IMR-90 (cell line): Measurements from ENCODE around the gene ZC3H7B. TPM values are rescaled to one million over a fixed set of nuclear protein-coding genes. Genes with fewer than 3 reads are reported as not detected.

ENCODE experiments used
- ATAC-seq: fragments of 200-7000 bp; cut with Tn5 transposase; 2 replicates; pipeline ENCODE4 v1.9.1; 2020; ENCODE audit warnings: low read depth, mild to moderate bottlenecking, moderate library complexity
- BruUV-seq: library from RNA; stranded (reverse); fragments of 400-500 nt; replicated peaks from 2 replicates; lab custom pipeline; 2021; lab: Mats Ljungman, UMichigan
- CTCF ChIA-PET: fragments of 300-600 bp; formaldehyde crosslinking; extraction: SDS; loops from one replicate; lab custom pipeline; 2021; ENCODE audit warnings: antibody characterized with exemption; lab: Yijun Ruan, JAX
- POLR2A ChIA-PET: fragments of 300-600 bp; sonication (Branson Sonifier 250); formaldehyde crosslinking; loops from one replicate; lab custom pipeline; 2022; ENCODE audit warnings: antibody characterized with exemption; ENCODE audit not compliant: unreplicated experiment; lab: Charles Lee
- DNase-seq: peaks from one replicate; pipeline ENCODE4 v3.0.0; 2013
- H2AFZ ChIP-seq: replicated peaks from 2 replicates; pipeline ENCODE3; 2013; ENCODE audit warnings: low read length, mild to moderate bottlenecking; ENCODE audit not compliant: poor library complexity
- H2AK5ac ChIP-seq: 2 replicates; pipeline ENCODE4 v1.6.1; 2013; ENCODE audit warnings: low read depth, low read length, inconsistent platforms
- H2AK9ac ChIP-seq: replicated peaks from 2 replicates; pipeline ENCODE3; 2013; ENCODE audit warnings: mild to moderate bottlenecking, low read depth, low read length, moderate library complexity; ENCODE audit not compliant: poor library complexity
- H2BK120ac ChIP-seq: 2 replicates; pipeline ENCODE4 v1.6.1; 2013; ENCODE audit warnings: low read depth, low read length, inconsistent platforms
- H2BK15ac ChIP-seq: 3 replicates; pipeline ENCODE4 v1.6.1; 2013; ENCODE audit warnings: low read depth, low read length, inconsistent platforms
- H2BK20ac ChIP-seq: 2 replicates; pipeline ENCODE4 v1.6.1; 2013; ENCODE audit warnings: low read depth, mild to moderate bottlenecking, inconsistent platforms, low read length, moderate library complexity
- H2BK5ac ChIP-seq: 2 replicates; pipeline ENCODE4 v1.6.1; 2013; ENCODE audit warnings: mild to moderate bottlenecking, low read depth, low read length, inconsistent platforms; ENCODE audit not compliant: poor library complexity, severe bottlenecking
- H3K14ac ChIP-seq: replicated peaks from 2 replicates; pipeline ENCODE4 v1.6.1; 2013; ENCODE audit warnings: low read depth, low read length, inconsistent platforms
- H3K18ac ChIP-seq: 2 replicates; pipeline ENCODE4 v1.6.1; 2013; ENCODE audit warnings: low read depth, low read length, control low read depth
- H3K23ac ChIP-seq: 2 replicates; pipeline ENCODE4 v1.6.1; 2013; ENCODE audit warnings: low read depth, low read length, inconsistent platforms
- H3K27ac ChIP-seq: 2 replicates; pipeline ENCODE4 v1.5.1; 2013; ENCODE audit warnings: mild to moderate bottlenecking, control low read depth, low read length; ENCODE audit not compliant: insufficient read depth
- H3K27me3 ChIP-seq: 2 replicates; pipeline ENCODE4 v1.6.1; 2013; ENCODE audit warnings: low read length; ENCODE audit not compliant: control insufficient read depth, insufficient read depth
- H3K36me3 ChIP-seq: 2 replicates; pipeline ENCODE4 v1.6.1; 2013; ENCODE audit warnings: low read length, mixed read lengths; ENCODE audit not compliant: control insufficient read depth, insufficient read depth
- H3K4ac ChIP-seq: 2 replicates; pipeline ENCODE4 v1.6.1; 2013; ENCODE audit warnings: low read depth, low read length, inconsistent platforms
- H3K4me1 ChIP-seq: 2 replicates; pipeline ENCODE4 v1.6.1; 2013; ENCODE audit warnings: low read length, mixed read lengths; ENCODE audit not compliant: control insufficient read depth, insufficient read depth
- H3K4me2 ChIP-seq: 2 replicates; pipeline ENCODE4 v1.6.1; 2013; ENCODE audit warnings: low read depth, mild to moderate bottlenecking, control low read depth, low read length, moderate library complexity
- H3K4me3 ChIP-seq: 2 replicates; pipeline ENCODE4 v1.5.1; 2013; ENCODE audit warnings: low read depth, mild to moderate bottlenecking, control low read depth, low read length, moderate library complexity; ENCODE audit not compliant: insufficient read depth
- H3K56ac ChIP-seq: 2 replicates; pipeline ENCODE4 v1.6.1; 2013; ENCODE audit warnings: low read length, inconsistent platforms; ENCODE audit not compliant: insufficient read depth; ENCODE audit errors: extremely low read depth
- H3K79me1 ChIP-seq, 2 experiments: 2 replicates each; pipeline ENCODE4 v1.6.1; 2013; ENCODE audit warnings: low read length in 2 of 2, inconsistent platforms in 1 of 2, low read depth in 1 of 2
- H3K9ac ChIP-seq: 2 replicates; pipeline ENCODE4 v1.6.1; 2013; ENCODE audit warnings: low read depth, low read length, control low read depth
- H3K9me1 ChIP-seq: 2 replicates; pipeline ENCODE4 v1.6.1; 2013; ENCODE audit warnings: low read length, inconsistent platforms; ENCODE audit not compliant: insufficient read depth
- H3K9me3 ChIP-seq: 2 replicates; pipeline ENCODE4 v1.6.1; 2013; ENCODE audit warnings: low read length; ENCODE audit not compliant: control insufficient read depth, insufficient read depth
- H4K20me1 ChIP-seq: 2 replicates; pipeline ENCODE4 v1.6.1; 2013; ENCODE audit warnings: low read length, inconsistent platforms; ENCODE audit not compliant: insufficient read depth
- H4K5ac ChIP-seq: 2 replicates; pipeline ENCODE4 v1.6.1; 2013; ENCODE audit warnings: mild to moderate bottlenecking, low read depth, low read length, control low read depth
- H4K8ac ChIP-seq, 2 experiments: 2 replicates each; pipeline ENCODE4 v1.6.1; 2013; ENCODE audit warnings: low read depth in 2 of 2, low read length in 2 of 2, control low read depth in 1 of 2, inconsistent platforms in 1 of 2
- H4K91ac ChIP-seq: 2 replicates; pipeline ENCODE4 v1.6.1; 2013; ENCODE audit warnings: low read depth, low read length, inconsistent platforms; ENCODE audit not compliant: insufficient read depth
- BHLHE40 ChIP-seq: fragments of 150-350 bp; IDR thresholded peaks from 2 replicates; pipeline ENCODE4 v1.6.1; 2016; ENCODE audit warnings: mild to moderate bottlenecking, low read depth, low read length
- CEBPB ChIP-seq: IDR thresholded peaks from 2 replicates; pipeline ENCODE4 v1.6.1; 2012; ENCODE audit warnings: low read depth, low read length, improper control_type of control experiment
- CHD1 ChIP-seq: IDR thresholded peaks from 2 replicates; pipeline ENCODE4 v1.6.1; 2012; ENCODE audit warnings: low read depth, low read length, improper control_type of control experiment
- CTCF ChIP-seq: conservative IDR thresholded peaks from 2 replicates; pipeline ENCODE4 v1.5.1; 2012; ENCODE audit warnings: mild to moderate bottlenecking, low read depth, low read length, improper control_type of control experiment
- ELK1 ChIP-seq: fragments of 150-350 bp; IDR thresholded peaks from 2 replicates; pipeline ENCODE4 v1.6.1; 2016; ENCODE audit warnings: low read depth, mild to moderate bottlenecking, low read length, moderate library complexity, borderline replicate concordance
- FOS ChIP-seq: fragments of 150-350 bp; IDR thresholded peaks from 2 replicates; pipeline ENCODE4 v1.6.1; 2016; ENCODE audit warnings: low read depth, low read length
- MAFK ChIP-seq: IDR thresholded peaks from 2 replicates; pipeline ENCODE4 v1.6.1; 2012; ENCODE audit warnings: low read depth, low read length, improper control_type of control experiment
- MAZ ChIP-seq: IDR thresholded peaks from 2 replicates; pipeline ENCODE4 v1.6.1; 2012; ENCODE audit warnings: low read depth, mild to moderate bottlenecking, low read length, improper control_type of control experiment, moderate library complexity, borderline replicate concordance
- MXI1 ChIP-seq: IDR thresholded peaks from 2 replicates; pipeline ENCODE4 v1.6.1; 2012; ENCODE audit warnings: low read depth, mild to moderate bottlenecking, low read length, moderate library complexity, borderline replicate concordance
- NFE2L2 ChIP-seq: fragments of 150-350 bp; IDR thresholded peaks from 2 replicates; pipeline ENCODE4 v1.6.1; 2016; ENCODE audit warnings: low read depth, mild to moderate bottlenecking, low read length
- POLR2A ChIP-seq: IDR thresholded peaks from 2 replicates; pipeline ENCODE4 v1.6.1; 2012; ENCODE audit warnings: mild to moderate bottlenecking, low read depth, low read length
- RAD21 ChIP-seq: IDR thresholded peaks from 2 replicates; pipeline ENCODE4 v1.6.1; 2012; ENCODE audit warnings: low read length, improper control_type of control experiment
- RCOR1 ChIP-seq: IDR thresholded peaks from 2 replicates; pipeline ENCODE4 v1.6.1; 2012; ENCODE audit warnings: mild to moderate bottlenecking, low read length, improper control_type of control experiment; ENCODE audit not compliant: insufficient replicate concordance
- RFX5 ChIP-seq: IDR thresholded peaks from 2 replicates; pipeline ENCODE4 v1.8.0; 2012; ENCODE audit warnings: low read depth, mild to moderate bottlenecking, low read length, moderate library complexity
- SMC3 ChIP-seq: fragments of 150-350 bp; IDR thresholded peaks from 2 replicates; pipeline ENCODE4 v1.6.1; 2016; ENCODE audit warnings: low read depth, mild to moderate bottlenecking, antibody characterized with exemption, low read length, moderate library complexity
- USF2 ChIP-seq: fragments of 150-350 bp; IDR thresholded peaks from 2 replicates; pipeline ENCODE4 v1.6.1; 2017; ENCODE audit warnings: mild to moderate bottlenecking, antibody characterized with exemption, low read length, low read depth
- WGBS, 2 experiments: methylation state at CpG; one replicate each; pipeline versions ENCODE4 v1.1.5 to v1.1.7; 2013; ENCODE audit warnings: missing lambda C conversion rate in 2 of 2; ENCODE audit not compliant: insufficient read length in 1 of 2; ENCODE audit errors: extremely low coverage in 2 of 2; 5-methylcytosine and 5-hydroxymethylcytosine counted together
- dilution Hi-C: fragments of 300-500 bp; cut with HindIII; formaldehyde crosslinking; loops from one replicate; pipeline ENCODE4 v1.14.3; 2018; ENCODE audit warnings: low sequenced_read_pairs; ENCODE audit not compliant: unreplicated experiment
- in situ Hi-C: fragments of 300-500 bp; cut with MboI; formaldehyde crosslinking; loops from 3 replicates; pipeline ENCODE4 v1.14.3; 2019; ENCODE audit warnings: low sequenced_read_pairs, inconsistent platforms, mixed read lengths
- intact Hi-C: fragments of 100-400 bp; cut with micrococcal nuclease; formaldehyde crosslinking; loops from 2 replicates; pipeline ENCODE4 v1.10.0; 2022
- polyA plus RNA-seq, 3 experiments: library from polyadenylated mRNA; depleted of rRNA; stranded (reverse); fragments of >200 nt; gene quantifications; 2 replicates each; pipeline ENCODE4 v1.2.3, GENCODE V29; 2012; ENCODE audit warnings: low replicate concordance in 1 of 3
- total RNA-seq: library from RNA; depleted of rRNA; stranded (reverse); fragments of >200 nt; gene quantifications from 2 replicates; pipeline ENCODE4 v1.2.3, GENCODE V29; 2012

ZC3H7B gene
- total and polyA plus RNA-seq, 2 of the 4 experiments (the other 2 are of a cell fraction), result 37.6 to 72.3 TPM

GRCh38 chr22:41359376-41359775 is 58.1 kb downstream of the ZC3H7B start:
- Histone ChIP-seq H4K8ac (no peak overlapping the region), H2BK15ac (no peak overlapping the region), H3K9me3 (peaks cover 2% of the 10 kb centered on the region; the same call in 1 of the 2 replicates), H3K4ac (no peak overlapping the region), H4K91ac (no peak overlapping the region), H2AFZ (no peak overlapping the region), H3K27ac (no peak overlapping the region), H3K4me3 (no peak overlapping the region), H3K79me1 (peaks cover 0 to 13% of the 10 kb centered on the region in 2 experiments; a peak in 2 of 4 replicates), H2BK120ac (no peak overlapping the region), H2AK5ac (no peak overlapping the region), H3K14ac (no peak overlapping the region), H4K20me1 (peaks cover 10% of the 10 kb centered on the region; the same call in 1 of the 2 replicates), H3K27me3 (no peaks in the 10 kb centered on the region), H3K9ac (no peak overlapping the region), H3K18ac (no peak overlapping the region), H3K4me2 (no peak overlapping the region), H4K5ac (no peak overlapping the region), H2BK5ac (no peak overlapping the region), H3K56ac (no peak overlapping the region), H3K36me3 (peaks cover 57% of the 10 kb centered on the region), H3K4me1 (no peaks in the 10 kb centered on the region), H3K23ac (no peak overlapping the region), H3K9me1 (no peaks in the 10 kb centered on the region), H2BK20ac (no peak overlapping the region), H2AK9ac (no peak overlapping the region)
- POLR2A ChIA-PET, result no interaction called here
- BruUV-seq, result TSS peak; percentile 74
- in situ Hi-C loops (no loop called here), dilution Hi-C loops (no loop called here), intact Hi-C loops (no loop called here)
- no peak for DNase-seq
- ATAC-seq, result no peak
- CTCF ChIA-PET, result interaction anchor here (0.6 kb wide), 1 partner anchor 13 kb away, joined by 3 read pairs; no protein-coding TSS in a partner anchor
- WGBS, 2 experiments, result 60% methylated on average over 1 of the region's 4 CpGs; no CpG with 5 or more reads in 1 of the 2 experiments
- TF ChIP-seq RCOR1 (no peak), MXI1 (no peak), CHD1 (no peak), FOS (no peak), NFE2L2 (no peak), MAFK (no peak), SMC3 (no peak), CEBPB (no peak), RAD21 (no peak), USF2 (no peak), MAZ (no peak), ELK1 (no peak), POLR2A (no peak), BHLHE40 (no peak), RFX5 (no peak), CTCF (no peak)
